Embryonic facial prominence (tissue), 1 donor: ENCODE data around the gene TNFRSF8.

Experiments
- DNase-seq: peaks from one replicate; pipeline ENCODE4 v3.0.0-alpha.2; 2016; ENCODE audit errors: extremely low spot score

The TNFRSF8 gene

GRCh38 chr1:12173631-12174121, 110.6 kb downstream of the TNFRSF8 start:
- no peak for DNase-seq

- no peak for DNase-seq
These were observed 112.1 kb downstream of the TNFRSF8 start for GRCh38 chr1:12174924-12175810.

GRCh38 chr1:12176298-12177118, 113.4 kb downstream of the TNFRSF8 start:
- DNase-seq: no peak

GRCh38 chr1:12177156-12177998, 114.3 kb downstream of the TNFRSF8 start:
- DNase-seq: no peak

GRCh38 chr1:12177999-12178441, 114.9 kb downstream of the TNFRSF8 start:
- DNase-seq: no peak

GRCh38 chr1:12178511-12178910, 115.4 kb downstream of the TNFRSF8 start:
- DNase-seq: no peak

- no peak for DNase-seq
These were observed 116.0 kb downstream of the TNFRSF8 start for GRCh38 chr1:12179111-12179519.

GRCh38 chr1:12179676-12180075, 116.6 kb downstream of the TNFRSF8 start:
- DNase-seq: no peak

GRCh38 chr1:12180315-12180714, 117.2 kb downstream of the TNFRSF8 start:
- DNase-seq: no peak

GRCh38 chr1:12180903-12181302, 117.8 kb downstream of the TNFRSF8 start:
- DNase-seq: no peak

- DNase-seq: no peak
These were observed 118.5 kb downstream of the TNFRSF8 start for GRCh38 chr1:12181568-12181967.

- no peak for DNase-seq
These were observed 119.4 kb downstream of the TNFRSF8 start for GRCh38 chr1:12182410-12182984.

- no peak for DNase-seq
These were observed 120.1 kb downstream of the TNFRSF8 start for GRCh38 chr1:12183095-12183794.

- no peak for DNase-seq
These were observed 121.0 kb downstream of the TNFRSF8 start for GRCh38 chr1:12184008-12184681.

- no peak for DNase-seq
These were observed 122.2 kb downstream of the TNFRSF8 start for GRCh38 chr1:12185036-12185917.

GRCh38 chr1:12185918-12186678, 123.0 kb downstream of the TNFRSF8 start:
- no peak for DNase-seq

GRCh38 chr1:12186679-12186985, 123.5 kb downstream of the TNFRSF8 start:
- DNase-seq: no peak

GRCh38 chr1:12188115-12188514, 125.0 kb downstream of the TNFRSF8 start:
- DNase-seq: no peak
